SIG-M5 treated with dmso at 0.1 percent for 504 hours (cell line): ENCODE measurements around the gene DRD2.

ENCODE experiments used
- DNase-seq: peaks from one replicate; lab custom pipeline; 2025; ENCODE audit not compliant: unreplicated experiment; lab: John Stamatoyannopoulos, UW

The DRD2 gene

GRCh38 chr11:113487622-113488021 is 12.4 kb upstream of the DRD2 start:
- no peak for DNase-seq

GRCh38 chr11:113484223-113484622 is 9.0 kb upstream of the DRD2 start:
- DNase-seq: no peak

DNA sequence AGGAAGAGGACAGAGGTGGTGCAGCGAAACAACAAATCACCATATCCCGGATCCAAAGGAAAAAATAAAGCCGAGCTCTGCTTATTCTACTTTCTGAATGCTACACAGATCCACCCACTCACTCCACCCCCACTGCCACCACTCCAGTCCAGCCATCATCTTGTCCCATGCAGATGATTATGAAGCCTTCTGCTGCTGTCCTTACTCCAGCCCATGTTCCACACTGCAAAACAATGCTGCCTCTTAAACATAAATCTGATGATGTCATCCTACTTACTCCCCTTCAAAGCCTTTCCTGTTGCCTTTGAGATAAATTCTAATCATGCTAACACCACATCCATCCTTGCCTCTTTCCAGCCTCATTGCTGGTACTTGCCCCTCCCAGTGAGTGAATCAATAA is 6.5 kb upstream of the DRD2 start:
- no peak for DNase-seq

DNA sequence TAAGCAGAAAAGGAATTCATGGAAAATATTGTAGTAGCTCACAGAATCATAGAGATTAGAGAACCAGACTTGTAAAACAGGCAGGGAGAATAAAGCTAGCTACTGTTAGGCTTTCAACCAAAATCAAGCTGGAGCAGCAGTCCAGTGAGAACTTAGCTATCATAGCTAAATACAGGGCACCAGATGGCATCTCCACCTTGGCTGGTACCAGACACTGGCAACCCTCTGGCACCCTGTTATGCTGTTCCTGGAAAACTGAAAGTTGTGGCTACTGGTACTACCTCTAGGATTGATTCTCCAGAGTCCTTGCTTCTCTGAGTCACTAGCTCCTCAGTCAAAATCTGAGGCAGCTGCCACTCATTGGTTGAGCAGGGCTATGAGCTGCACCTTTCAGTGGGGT is 6.0 kb upstream of the DRD2 start:
- DNase-seq: no peak

DNA sequence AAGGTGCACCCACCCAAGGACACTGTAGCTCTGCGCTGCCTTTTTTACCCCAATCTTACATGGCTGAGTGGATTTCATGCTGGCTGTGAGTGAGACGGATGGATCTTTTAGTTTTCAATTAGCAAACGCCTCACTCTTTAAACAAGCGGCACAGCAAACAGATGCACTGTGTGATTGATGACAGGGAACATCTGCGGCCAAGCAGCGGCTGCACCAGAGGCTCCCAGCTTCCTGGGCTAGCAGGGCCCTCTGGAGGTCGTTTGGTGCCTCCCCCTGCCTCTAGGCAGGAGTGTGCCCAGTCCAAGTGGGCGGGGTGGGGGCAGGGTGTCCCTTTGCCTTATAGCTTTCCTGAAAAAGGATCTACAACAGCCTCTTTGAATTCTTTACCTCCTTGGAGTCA is 2.1 kb upstream of the DRD2 start:
- DNase-seq: no peak

DNA sequence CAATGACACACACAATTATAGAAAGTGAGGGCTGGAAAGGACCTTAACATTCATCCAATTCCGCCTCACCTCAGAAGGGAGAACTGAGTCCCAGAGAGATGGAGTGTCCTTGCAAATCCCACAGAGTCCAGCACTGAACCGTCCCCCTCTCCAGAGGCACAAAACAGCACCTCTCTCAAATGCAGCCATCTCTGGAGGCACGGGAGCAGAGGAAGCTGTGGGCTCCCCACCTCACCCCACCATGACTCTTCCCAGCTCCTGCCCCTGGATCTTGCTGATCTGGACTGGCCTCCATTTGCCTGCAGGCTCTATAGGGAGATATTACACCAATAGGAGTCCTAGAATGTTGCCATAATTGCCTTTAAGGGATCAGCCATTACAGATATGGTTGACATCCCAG is 1.4 kb upstream of the DRD2 start:
- DNase-seq: no peak

- DNase-seq: peak; percentile 27
These were observed 637 bp downstream of the DRD2 start for GRCh38 chr11:113474362-113475159.

DNA sequence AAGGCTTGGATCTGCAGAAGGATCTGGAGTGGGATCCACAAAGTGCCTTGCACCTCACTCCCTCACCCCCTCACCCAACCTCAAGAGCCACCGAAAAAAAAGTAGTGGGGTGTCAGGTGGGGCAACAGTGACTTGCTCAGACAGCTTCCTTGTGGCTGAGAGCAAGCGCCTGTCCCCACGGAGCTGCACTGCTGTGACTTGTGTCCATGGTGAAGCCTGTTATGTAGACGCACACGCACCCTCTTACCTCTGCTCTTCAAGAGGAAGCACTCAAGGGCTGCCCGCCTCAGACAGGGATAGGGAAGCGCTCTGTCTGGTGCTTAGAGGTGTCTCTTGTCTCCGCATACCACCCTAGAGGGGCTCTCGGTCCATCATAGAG is 1.2 kb downstream of the DRD2 start:
- DNase-seq: no peak

DNA sequence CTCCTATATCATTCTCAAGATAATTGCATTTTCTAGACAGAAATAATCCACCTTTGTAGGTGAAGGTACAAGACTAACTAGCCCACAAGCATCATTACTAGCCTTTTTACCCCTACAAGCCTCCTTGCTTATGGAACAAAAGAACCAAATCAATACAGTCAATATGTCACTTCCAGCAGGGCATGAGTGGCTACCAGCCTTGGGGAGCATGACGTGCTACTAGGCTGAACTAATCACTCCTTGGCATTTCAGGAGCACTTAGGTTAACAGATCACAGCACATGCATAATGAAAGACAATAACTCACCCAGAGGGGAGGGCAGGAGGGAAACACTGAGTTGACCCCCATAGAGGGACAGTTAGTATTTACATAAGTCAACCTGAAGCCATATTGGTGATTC is 2.7 kb downstream of the DRD2 start:
- no peak for DNase-seq

GRCh38 chr11:113470233-113470632 is 5.0 kb downstream of the DRD2 start:
- DNase-seq: no peak

DNA sequence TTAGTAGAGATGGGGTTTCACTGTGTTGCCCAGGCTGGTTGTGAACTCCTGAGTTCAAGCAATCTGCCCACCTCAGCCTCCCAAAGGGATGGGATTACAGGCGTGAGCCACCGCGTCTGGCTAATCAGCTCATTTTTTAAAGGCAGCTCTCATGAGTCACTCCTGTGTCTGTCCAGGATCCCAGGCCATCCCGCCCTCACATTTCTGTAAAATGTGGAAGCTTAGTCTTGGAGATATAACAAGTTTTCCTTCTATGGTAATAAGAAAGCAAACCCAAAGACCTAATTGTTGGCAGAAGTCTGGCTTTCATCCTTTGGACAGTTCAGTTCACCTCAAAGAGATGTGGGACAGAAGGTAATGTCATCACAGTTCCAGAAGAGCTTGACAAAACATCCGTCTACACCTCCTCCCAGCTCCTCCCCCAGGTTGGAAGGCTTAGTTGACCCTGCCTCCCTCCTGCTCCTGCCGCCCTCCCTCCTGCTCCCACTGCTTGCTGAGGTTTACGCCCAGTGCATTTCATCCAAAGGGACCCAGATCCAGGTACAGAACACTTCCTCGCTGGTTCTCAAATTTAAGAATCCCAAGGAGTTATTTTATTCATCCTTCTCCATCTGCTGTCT is 6.4 kb downstream of the DRD2 start:
- DNase-seq: no peak

GRCh38 chr11:113467545-113467944 is 7.7 kb downstream of the DRD2 start:
- DNase-seq: no peak

- DNase-seq: no peak
These were observed 9.4 kb downstream of the DRD2 start for GRCh38 chr11:113465786-113466185.

GRCh38 chr11:113464416-113464815 is 10.8 kb downstream of the DRD2 start:
- no peak for DNase-seq

GRCh38 chr11:113462830-113463229 is 12.4 kb downstream of the DRD2 start:
- DNase-seq: no peak

DNA sequence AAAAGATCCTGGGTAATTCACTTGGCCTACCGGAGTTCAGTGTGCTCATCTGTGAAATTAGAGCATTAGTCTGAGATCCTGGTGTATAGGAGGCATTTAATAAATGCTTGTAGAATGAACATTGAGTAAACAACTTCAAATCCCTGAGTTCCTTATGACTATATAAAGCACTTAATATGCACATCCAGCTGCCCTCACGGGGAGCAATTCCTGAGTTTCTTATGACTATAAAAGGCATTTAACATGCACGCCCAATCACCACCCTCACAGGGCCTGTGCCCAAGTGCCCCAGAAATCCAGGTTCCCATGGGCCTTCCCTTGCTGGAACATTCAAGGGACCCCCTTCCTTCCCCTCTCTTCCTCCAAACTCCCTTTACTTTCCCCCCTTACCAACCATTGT is 13.6 kb downstream of the DRD2 start:
- no peak for DNase-seq

- no peak for DNase-seq
These were observed 14.7 kb downstream of the DRD2 start for GRCh38 chr11:113460469-113460868.

DNA sequence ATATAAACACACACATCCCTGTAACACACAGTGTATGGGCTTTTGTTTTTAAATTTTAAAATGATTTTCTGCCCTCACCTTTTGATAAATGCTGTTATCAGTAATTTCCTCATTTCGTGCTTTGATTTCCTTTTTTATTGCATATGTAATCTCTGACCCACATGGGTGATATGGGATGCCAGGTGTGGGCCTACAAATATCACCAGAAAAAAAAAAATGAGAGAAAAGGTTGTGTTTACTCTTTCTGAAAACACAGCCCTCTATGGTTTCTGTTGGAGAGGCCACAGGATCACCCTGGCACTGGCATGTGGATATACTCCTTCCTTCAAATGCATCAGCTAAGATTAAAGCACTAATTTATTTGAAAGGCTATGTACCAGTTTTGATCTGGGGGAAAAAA is 17.0 kb downstream of the DRD2 start:
- no peak for DNase-seq

- DNase-seq: no peak
These were observed 17.4 kb downstream of the DRD2 start for GRCh38 chr11:113457784-113458183.

GRCh38 chr11:113454455-113454854 is 20.7 kb downstream of the DRD2 start:
- no peak for DNase-seq

DNA sequence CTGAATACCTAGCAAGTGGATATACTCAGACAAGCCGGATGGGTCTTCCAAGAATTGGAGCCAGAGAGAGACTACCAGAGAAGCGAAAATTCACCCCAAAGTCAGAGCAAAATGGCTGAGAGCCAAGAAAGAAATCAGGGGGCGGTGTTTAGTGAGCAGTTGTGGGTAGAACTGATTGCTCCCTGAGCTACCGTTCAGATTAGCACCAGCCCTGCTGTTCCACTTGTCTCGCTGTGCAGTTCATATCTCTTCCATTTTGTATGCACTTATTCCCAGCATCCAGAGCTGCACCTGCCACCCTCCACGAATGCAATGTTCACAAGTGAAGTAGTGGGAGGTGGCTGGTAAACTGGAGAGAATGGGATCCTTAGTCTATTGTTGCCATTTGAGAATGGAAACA is 25.5 kb downstream of the DRD2 start:
- no peak for DNase-seq

DNA sequence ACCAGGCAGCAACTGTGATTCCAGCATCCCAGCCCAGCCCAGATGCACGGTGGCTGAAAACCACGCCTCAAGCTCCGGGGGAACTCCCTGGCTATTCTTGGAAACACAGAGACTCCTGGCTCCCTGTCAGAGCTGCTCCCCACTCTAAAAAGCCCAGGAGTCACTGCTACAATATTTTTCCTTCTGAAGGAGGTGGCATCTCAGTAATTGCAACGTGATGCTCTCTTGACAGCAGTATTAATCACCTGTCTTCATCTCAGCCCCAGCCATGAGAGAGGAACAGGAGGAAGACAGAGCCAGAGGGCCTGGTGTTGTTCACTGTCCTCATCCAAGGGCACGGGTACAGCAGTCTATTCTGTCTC is 26.9 kb downstream of the DRD2 start:
- no peak for DNase-seq
